ENCODE results near the gene SPSB4. TPM values are rescaled to one million over a fixed set of nuclear protein-coding genes. Genes with fewer than 3 reads are reported as not detected.

The SPSB4 gene
- total RNA-seq, 2 donors from 2014 or later = not detected

GRCh38 chr3:141096981-141097380 is 45.8 kb downstream of the SPSB4 start:
- no peak overlapping the region for H3K4me3 Mint-ChIP-seq
- ATAC-seq (replicated peaks in 1 of 2) = no peak
- DNase-seq = no peak
- H3K27ac Mint-ChIP-seq = no peak overlapping the region
- H3K4me1 Mint-ChIP-seq (ENCODE audit: low read depth) = no peaks in the 10 kb centered on the region
- no peaks in the 10 kb centered on the region for H3K9me3 Mint-ChIP-seq
- peaks cover 7% of the 10 kb centered on the region for H3K27me3 Mint-ChIP-seq (ENCODE audit: low read depth)
- H3K36me3 Mint-ChIP-seq (ENCODE audit: insufficient read depth in 2 of 2) = no peaks in the 10 kb centered on the region

- Mint-ChIP-seq H3K9me3 (no peaks in the 10 kb centered on the region), H3K4me1 (ENCODE audit: low read depth) (no peaks in the 10 kb centered on the region), H3K4me3 (no peak overlapping the region), H3K27ac (no peak overlapping the region), H3K36me3 (ENCODE audit: insufficient read depth in 2 of 2) (no peaks in the 10 kb centered on the region), H3K27me3 (ENCODE audit: low read depth) (peaks cover 7% of the 10 kb centered on the region)
- DNase-seq = no peak
- ATAC-seq (replicated peaks in 1 of 2) = no peak
Measured at GRCh38 chr3:141100112-141100511, 49.0 kb downstream of the SPSB4 start.

- Mint-ChIP-seq H3K9me3 (no peaks in the 10 kb centered on the region), H3K4me3 (no peak overlapping the region), H3K27ac (no peak overlapping the region), H3K36me3 (ENCODE audit: insufficient read depth in 2 of 2) (no peaks in the 10 kb centered on the region), H3K27me3 (ENCODE audit: low read depth) (peaks cover 7% of the 10 kb centered on the region), H3K4me1 (ENCODE audit: low read depth) (no peaks in the 10 kb centered on the region)
- DNase-seq (no peak), ATAC-seq (replicated peaks in 1 of 2) (no peak)
Measured at GRCh38 chr3:141100531-141101320, 49.6 kb downstream of the SPSB4 start.

- no peak for DNase-seq
- Mint-ChIP-seq H3K27me3 (ENCODE audit: low read depth) (peaks cover 7% of the 10 kb centered on the region), H3K4me3 (no peak overlapping the region), H3K9me3 (no peaks in the 10 kb centered on the region), H3K4me1 (ENCODE audit: low read depth) (no peaks in the 10 kb centered on the region), H3K36me3 (ENCODE audit: insufficient read depth in 2 of 2) (no peaks in the 10 kb centered on the region), H3K27ac (no peak overlapping the region)
- ATAC-seq (replicated peaks in 1 of 2) = no peak
Measured at GRCh38 chr3:141102372-141102771, 51.2 kb downstream of the SPSB4 start.

GRCh38 chr3:141103067-141103466 is 51.9 kb downstream of the SPSB4 start:
- no peak for DNase-seq
- Mint-ChIP-seq H3K4me1 (ENCODE audit: low read depth) (no peaks in the 10 kb centered on the region), H3K9me3 (no peaks in the 10 kb centered on the region), H3K27me3 (ENCODE audit: low read depth) (peaks cover 7% of the 10 kb centered on the region), H3K4me3 (no peak overlapping the region), H3K27ac (no peak overlapping the region), H3K36me3 (ENCODE audit: insufficient read depth in 2 of 2) (no peaks in the 10 kb centered on the region)
- no peak for ATAC-seq (replicated peaks in 1 of 2)

- H3K9me3 Mint-ChIP-seq = no peaks in the 10 kb centered on the region
- no peak for ATAC-seq (replicated peaks in 1 of 2)
- no peak overlapping the region for H3K4me3 Mint-ChIP-seq
Measured at GRCh38 chr3:141103503-141103902, 52.4 kb downstream of the SPSB4 start.

GRCh38 chr3:141104151-141104821 is 53.1 kb downstream of the SPSB4 start:
- Mint-ChIP-seq H3K4me3 (no peak overlapping the region), H3K36me3 (ENCODE audit: insufficient read depth in 2 of 2) (no peaks in the 10 kb centered on the region), H3K9me3 (no peaks in the 10 kb centered on the region), H3K27ac (no peak overlapping the region), H3K4me1 (ENCODE audit: low read depth) (no peaks in the 10 kb centered on the region), H3K27me3 (ENCODE audit: low read depth) (peaks cover 7% of the 10 kb centered on the region)
- DNase-seq = no peak
- ATAC-seq (replicated peaks in 1 of 2) = no peak

More at GRCh38 chr3:141103503-141103902, 52.4 kb downstream of the SPSB4 start:
- no peaks in the 10 kb centered on the region for H3K4me1 Mint-ChIP-seq (ENCODE audit: low read depth)
- peaks cover 7% of the 10 kb centered on the region for H3K27me3 Mint-ChIP-seq (ENCODE audit: low read depth)
- DNase-seq = no peak
- no peaks in the 10 kb centered on the region for H3K36me3 Mint-ChIP-seq (ENCODE audit: insufficient read depth in 2 of 2)
- no peak overlapping the region for H3K27ac Mint-ChIP-seq

GRCh38 chr3:141105828-141106628 is 54.9 kb downstream of the SPSB4 start:
- Mint-ChIP-seq H3K4me3 (no peak overlapping the region), H3K27ac (no peak overlapping the region), H3K4me1 (ENCODE audit: low read depth) (no peaks in the 10 kb centered on the region), H3K36me3 (ENCODE audit: insufficient read depth in 2 of 2) (no peaks in the 10 kb centered on the region), H3K9me3 (no peaks in the 10 kb centered on the region), H3K27me3 (ENCODE audit: low read depth) (no peaks in the 10 kb centered on the region)
- DNase-seq (peak; percentile 62 to 65), ATAC-seq (replicated peaks in 1 of 2) (peak; percentile 47 to 58)

GRCh38 chr3:141106842-141107241 is 55.7 kb downstream of the SPSB4 start:
- Mint-ChIP-seq H3K4me1 (ENCODE audit: low read depth) (no peaks in the 10 kb centered on the region), H3K27ac (no peak overlapping the region), H3K9me3 (no peaks in the 10 kb centered on the region), H3K27me3 (ENCODE audit: low read depth) (no peaks in the 10 kb centered on the region), H3K36me3 (ENCODE audit: insufficient read depth in 2 of 2) (no peaks in the 10 kb centered on the region), H3K4me3 (no peak overlapping the region)
- ATAC-seq (replicated peaks in 1 of 2) (no peak), DNase-seq (no peak)

- Mint-ChIP-seq H3K9me3 (no peaks in the 10 kb centered on the region), H3K36me3 (ENCODE audit: insufficient read depth in 2 of 2) (no peaks in the 10 kb centered on the region), H3K27me3 (ENCODE audit: low read depth) (no peaks in the 10 kb centered on the region), H3K4me1 (ENCODE audit: low read depth) (no peaks in the 10 kb centered on the region), H3K4me3 (no peak overlapping the region), H3K27ac (no peak overlapping the region)
- ATAC-seq (replicated peaks in 1 of 2) (no peak), DNase-seq (no peak)
Measured at GRCh38 chr3:141108039-141108438, 56.9 kb downstream of the SPSB4 start.

- DNase-seq = no peak
- H3K27ac Mint-ChIP-seq = no peak overlapping the region
- no peak for ATAC-seq (replicated peaks in 1 of 2)
- no peaks in the 10 kb centered on the region for H3K9me3 Mint-ChIP-seq
- no peaks in the 10 kb centered on the region for H3K36me3 Mint-ChIP-seq (ENCODE audit: insufficient read depth in 2 of 2)
- no peak overlapping the region for H3K4me3 Mint-ChIP-seq
- H3K27me3 Mint-ChIP-seq (ENCODE audit: low read depth) = no peaks in the 10 kb centered on the region
- H3K4me1 Mint-ChIP-seq (ENCODE audit: low read depth) = no peaks in the 10 kb centered on the region
Measured at GRCh38 chr3:141109751-141110150, 58.6 kb downstream of the SPSB4 start.

GRCh38 chr3:141110322-141110721 is 59.2 kb downstream of the SPSB4 start:
- H3K4me3 Mint-ChIP-seq = no peak overlapping the region
- no peaks in the 10 kb centered on the region for H3K36me3 Mint-ChIP-seq (ENCODE audit: insufficient read depth in 2 of 2)
- H3K9me3 Mint-ChIP-seq = no peaks in the 10 kb centered on the region
- no peaks in the 10 kb centered on the region for H3K4me1 Mint-ChIP-seq (ENCODE audit: low read depth)
- H3K27me3 Mint-ChIP-seq (ENCODE audit: low read depth) = no peaks in the 10 kb centered on the region
- no peak overlapping the region for H3K27ac Mint-ChIP-seq
- no peak for ATAC-seq (replicated peaks in 1 of 2)
- DNase-seq = no peak

Data from activated T-cell treated with anti-CD3 and anti-CD28 coated beads, Interleukin-2, amount 50 U/mL, for 72 hours (primary cell).